Adrenal gland (tissue), 5 donors: ENCODE results near the gene PARVA.

Experiments used
- POLR2A ChIP-seq, 2 donors: fragments of 450-650 bp; IDR thresholded peaks; one replicate each; pipeline ENCODE4 v1.6.1; 2017; ENCODE audit warnings: antibody characterized with exemption in 2 of 2, mild to moderate bottlenecking in 2 of 2, moderate library complexity in 1 of 2
- TF ChIP-seq, protein P1 (sequence below), 6 experiments: fragments of 450-650 bp in 4 of 6; fragments of 200-600 bp in 2 of 6; sonication (generic) in 1 of 6; IDR thresholded peaks; 1 replicate in 5 of 6; 2 replicates in 1 of 6; pipeline versions ENCODE4 v1.5.1 to v1.8.0; 2016 to 2021; ENCODE audit warnings: antibody characterized with exemption in 6 of 6, mild to moderate bottlenecking in 2 of 6, moderate library complexity in 1 of 6
- donor health status: DM: no; HTN: no; CAD: no.

DNA sequence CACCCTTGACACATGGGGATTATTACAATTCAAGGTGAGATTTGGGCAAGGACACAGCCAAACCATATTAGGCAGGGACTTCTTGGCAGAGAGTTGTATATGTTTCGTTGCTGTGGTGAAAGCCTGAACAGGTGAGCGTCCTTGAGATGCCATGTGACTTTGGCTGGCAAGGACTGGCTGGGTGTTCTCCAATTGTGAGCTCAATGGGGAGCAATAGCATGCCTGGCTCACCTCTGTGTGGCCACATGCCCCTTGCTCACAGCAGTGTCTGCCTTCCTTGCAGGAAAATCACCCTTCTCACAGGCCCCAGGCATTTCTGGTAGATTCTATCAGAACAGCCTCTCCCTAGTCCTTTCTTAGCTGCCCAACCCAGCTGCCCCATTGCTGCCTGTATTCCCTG, 105.5 kb downstream of the PARVA start:
- TF ChIP-seq POLR2A (IDR thresholded peaks at IDR 0.05), result no peak
- TF ChIP-seq, protein P1, sequence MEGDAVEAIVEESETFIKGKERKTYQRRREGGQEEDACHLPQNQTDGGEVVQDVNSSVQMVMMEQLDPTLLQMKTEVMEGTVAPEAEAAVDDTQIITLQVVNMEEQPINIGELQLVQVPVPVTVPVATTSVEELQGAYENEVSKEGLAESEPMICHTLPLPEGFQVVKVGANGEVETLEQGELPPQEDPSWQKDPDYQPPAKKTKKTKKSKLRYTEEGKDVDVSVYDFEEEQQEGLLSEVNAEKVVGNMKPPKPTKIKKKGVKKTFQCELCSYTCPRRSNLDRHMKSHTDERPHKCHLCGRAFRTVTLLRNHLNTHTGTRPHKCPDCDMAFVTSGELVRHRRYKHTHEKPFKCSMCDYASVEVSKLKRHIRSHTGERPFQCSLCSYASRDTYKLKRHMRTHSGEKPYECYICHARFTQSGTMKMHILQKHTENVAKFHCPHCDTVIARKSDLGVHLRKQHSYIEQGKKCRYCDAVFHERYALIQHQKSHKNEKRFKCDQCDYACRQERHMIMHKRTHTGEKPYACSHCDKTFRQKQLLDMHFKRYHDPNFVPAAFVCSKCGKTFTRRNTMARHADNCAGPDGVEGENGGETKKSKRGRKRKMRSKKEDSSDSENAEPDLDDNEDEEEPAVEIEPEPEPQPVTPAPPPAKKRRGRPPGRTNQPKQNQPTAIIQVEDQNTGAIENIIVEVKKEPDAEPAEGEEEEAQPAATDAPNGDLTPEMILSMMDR (IDR thresholded peaks at IDR 0.05), result no peak
